ENCODE results near the gene KCNIP3. TPM values are rescaled to one million over a fixed set of nuclear protein-coding genes. Genes with fewer than 3 reads are reported as not detected.

Gene KCNIP3
- polyA plus RNA-seq, 1 of the 3 experiments (the other 2 are of a cell fraction): 0.97 TPM

DNA sequence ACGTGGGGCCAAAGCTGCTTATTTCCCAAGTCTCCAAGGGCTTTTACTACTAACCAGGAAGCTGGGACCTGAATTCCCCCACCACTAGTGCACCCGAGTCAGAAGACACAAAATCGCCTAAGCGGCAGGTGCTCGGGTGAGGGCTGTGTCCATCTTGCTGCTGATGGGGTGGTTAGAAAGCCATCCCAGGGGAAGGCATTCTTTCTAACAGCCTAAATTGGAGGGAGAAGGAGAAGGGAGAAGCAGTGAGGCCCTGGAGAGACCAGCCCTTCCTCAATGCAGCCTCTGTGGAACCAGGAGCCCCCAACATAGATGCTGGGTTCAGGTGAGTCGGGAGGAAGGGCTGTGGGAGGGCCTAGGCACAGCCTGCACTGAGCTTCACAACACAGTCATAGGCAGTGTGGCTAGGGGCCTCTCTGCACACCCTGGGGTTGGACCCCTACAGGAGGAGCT, 24.8 kb upstream of the KCNIP3 start:
- Histone ChIP-seq H3K4me1 (ENCODE audit: control insufficient read depth in 1 of 2, insufficient read depth in 2 of 2, low read depth in 1 of 2, low read length in 1 of 2) (no peaks in the 10 kb centered on the region), H3K27me3 (ENCODE audit: insufficient read depth) (no peaks in the 10 kb centered on the region), H3K9me2 (no peaks in the 10 kb centered on the region), H2AFZ (ENCODE audit: low read depth) (no peak overlapping the region), H4K20me1 (ENCODE audit: insufficient read depth) (no peaks in the 10 kb centered on the region), H3K9ac (no peak overlapping the region), H3F3A (replicated peaks; ENCODE audit: insufficient read depth) (no peaks in the 10 kb centered on the region), H3K27ac (ENCODE audit: low read depth in 2 of 2, low read length in 1 of 2) (no peak overlapping the region), H3K9me3 (no peaks in the 10 kb centered on the region), H3K4me2 (no peak overlapping the region), H3K36me3 (replicated peaks in 1 of 2; ENCODE audit: control insufficient read depth in 1 of 2, insufficient read depth in 2 of 2, low read length in 1 of 2) (no peaks in the 10 kb centered on the region), H3K79me2 (ENCODE audit: insufficient read depth) (no peaks in the 10 kb centered on the region), H3K4me3 (ENCODE audit: low read depth in 2 of 2, low read length in 1 of 2) (no peak overlapping the region)
- TF ChIP-seq GATA2 (CRISPR knock-in tag; IDR thresholded peaks at IDR 0.05): no peak
- TF ChIP-seq GABPA (IDR thresholded peaks at IDR 0.05; ENCODE audit: low read depth): no peak
- TF ChIP-seq, protein P1, sequence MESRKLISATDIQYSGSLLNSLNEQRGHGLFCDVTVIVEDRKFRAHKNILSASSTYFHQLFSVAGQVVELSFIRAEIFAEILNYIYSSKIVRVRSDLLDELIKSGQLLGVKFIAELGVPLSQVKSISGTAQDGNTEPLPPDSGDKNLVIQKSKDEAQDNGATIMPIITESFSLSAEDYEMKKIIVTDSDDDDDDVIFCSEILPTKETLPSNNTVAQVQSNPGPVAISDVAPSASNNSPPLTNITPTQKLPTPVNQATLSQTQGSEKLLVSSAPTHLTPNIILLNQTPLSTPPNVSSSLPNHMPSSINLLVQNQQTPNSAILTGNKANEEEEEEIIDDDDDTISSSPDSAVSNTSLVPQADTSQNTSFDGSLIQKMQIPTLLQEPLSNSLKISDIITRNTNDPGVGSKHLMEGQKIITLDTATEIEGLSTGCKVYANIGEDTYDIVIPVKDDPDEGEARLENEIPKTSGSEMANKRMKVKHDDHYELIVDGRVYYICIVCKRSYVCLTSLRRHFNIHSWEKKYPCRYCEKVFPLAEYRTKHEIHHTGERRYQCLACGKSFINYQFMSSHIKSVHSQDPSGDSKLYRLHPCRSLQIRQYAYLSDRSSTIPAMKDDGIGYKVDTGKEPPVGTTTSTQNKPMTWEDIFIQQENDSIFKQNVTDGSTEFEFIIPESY (IDR thresholded peaks at IDR 0.05; ENCODE audit: borderline replicate concordance, low read depth): no peak
- TF ChIP-seq TCF12 (IDR thresholded peaks at IDR 0.05): no peak
- TF ChIP-seq EP300 (IDR thresholded peaks at IDR 0.05; ENCODE audit: borderline replicate concordance in 1 of 2, low read depth in 1 of 2, low read length in 1 of 2): no peak
- TF ChIP-seq SIN3A (IDR thresholded peaks at IDR 0.05; ENCODE audit: borderline replicate concordance, low read depth, low read length): no peak
- no peak for TF ChIP-seq RCOR1 (IDR thresholded peaks at IDR 0.05; ENCODE audit: low read length)
- TF ChIP-seq RFX5 (IDR thresholded peaks at IDR 0.05; ENCODE audit: low read length): no peak
- no peak for TF ChIP-seq POLR2AphosphoS5 (IDR thresholded peaks at IDR 0.05; ENCODE audit: low read depth, low read length)
- no peak for TF ChIP-seq JUND (IDR thresholded peaks at IDR 0.05)
- no peak for TF ChIP-seq MEF2A (IDR thresholded peaks at IDR 0.05; ENCODE audit: borderline replicate concordance, low read depth)
- TF ChIP-seq RXRA (IDR thresholded peaks at IDR 0.05; ENCODE audit: borderline replicate concordance, low read depth): no peak
- TF ChIP-seq, protein P2, sequence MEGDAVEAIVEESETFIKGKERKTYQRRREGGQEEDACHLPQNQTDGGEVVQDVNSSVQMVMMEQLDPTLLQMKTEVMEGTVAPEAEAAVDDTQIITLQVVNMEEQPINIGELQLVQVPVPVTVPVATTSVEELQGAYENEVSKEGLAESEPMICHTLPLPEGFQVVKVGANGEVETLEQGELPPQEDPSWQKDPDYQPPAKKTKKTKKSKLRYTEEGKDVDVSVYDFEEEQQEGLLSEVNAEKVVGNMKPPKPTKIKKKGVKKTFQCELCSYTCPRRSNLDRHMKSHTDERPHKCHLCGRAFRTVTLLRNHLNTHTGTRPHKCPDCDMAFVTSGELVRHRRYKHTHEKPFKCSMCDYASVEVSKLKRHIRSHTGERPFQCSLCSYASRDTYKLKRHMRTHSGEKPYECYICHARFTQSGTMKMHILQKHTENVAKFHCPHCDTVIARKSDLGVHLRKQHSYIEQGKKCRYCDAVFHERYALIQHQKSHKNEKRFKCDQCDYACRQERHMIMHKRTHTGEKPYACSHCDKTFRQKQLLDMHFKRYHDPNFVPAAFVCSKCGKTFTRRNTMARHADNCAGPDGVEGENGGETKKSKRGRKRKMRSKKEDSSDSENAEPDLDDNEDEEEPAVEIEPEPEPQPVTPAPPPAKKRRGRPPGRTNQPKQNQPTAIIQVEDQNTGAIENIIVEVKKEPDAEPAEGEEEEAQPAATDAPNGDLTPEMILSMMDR (IDR thresholded peaks at IDR 0.05): no peak
- TF ChIP-seq RAD21 (IDR thresholded peaks at IDR 0.05; ENCODE audit: low read length): no peak
- TF ChIP-seq, protein P3, sequence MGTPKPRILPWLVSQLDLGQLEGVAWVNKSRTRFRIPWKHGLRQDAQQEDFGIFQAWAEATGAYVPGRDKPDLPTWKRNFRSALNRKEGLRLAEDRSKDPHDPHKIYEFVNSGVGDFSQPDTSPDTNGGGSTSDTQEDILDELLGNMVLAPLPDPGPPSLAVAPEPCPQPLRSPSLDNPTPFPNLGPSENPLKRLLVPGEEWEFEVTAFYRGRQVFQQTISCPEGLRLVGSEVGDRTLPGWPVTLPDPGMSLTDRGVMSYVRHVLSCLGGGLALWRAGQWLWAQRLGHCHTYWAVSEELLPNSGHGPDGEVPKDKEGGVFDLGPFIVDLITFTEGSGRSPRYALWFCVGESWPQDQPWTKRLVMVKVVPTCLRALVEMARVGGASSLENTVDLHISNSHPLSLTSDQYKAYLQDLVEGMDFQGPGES (IDR thresholded peaks at IDR 0.05; ENCODE audit: low read depth, low read length): no peak
- TF ChIP-seq FOXM1 (IDR thresholded peaks at IDR 0.05; ENCODE audit: low read depth): no peak
- WGBS (ENCODE audit: low lambda C conversion rate): 61% methylated on average over 6 of the region's 6 CpGs
- no peak for DNase-seq
- ChIA-PET CTCF (no interaction called here), POLR2A (no interaction called here)
